H1 (cell line): ENCODE data around the gene STAG1.

Experiments
- CTCF ChIP-seq, 3 experiments: IDR thresholded peaks; 1 replicate in 2 of 3; 2 replicates in 1 of 3; pipeline versions ENCODE4 v1.5.1 to v1.6.1; 2011; ENCODE audit warnings: low read length in 3 of 3, mild to moderate bottlenecking in 3 of 3, inconsistent platforms in 2 of 3, low read depth in 1 of 3, moderate library complexity in 1 of 3; ENCODE audit not compliant: insufficient read depth in 1 of 3; ENCODE audit errors: control extremely low read depth in 1 of 3
- POLR2A ChIP-seq, 2 experiments: IDR thresholded peaks; 1 replicate in 1 of 2; 2 replicates in 1 of 2; pipeline ENCODE4 v1.6.1; 2011; ENCODE audit warnings: low read depth in 2 of 2, low read length in 2 of 2, mild to moderate bottlenecking in 2 of 2; ENCODE audit errors: control extremely low read depth in 1 of 2
- TAF1 ChIP-seq: IDR thresholded peaks from 2 replicates; pipeline ENCODE4 v1.6.1; 2011; ENCODE audit warnings: mild to moderate bottlenecking, low read depth, low read length

- TF ChIP-seq CTCF (IDR thresholded peaks at IDR 0.05; ENCODE audit: control extremely low read depth in 1 of 3, insufficient read depth in 1 of 3, low read depth in 1 of 3, low read length in 3 of 3): no peak
- TF ChIP-seq POLR2A (IDR thresholded peaks at IDR 0.05; ENCODE audit: control extremely low read depth in 1 of 2, low read depth in 2 of 2, low read length in 2 of 2): no peak
- TF ChIP-seq TAF1: no peak
Observed at GRCh38 chr3:136694321-136694720, 57.9 kb downstream of the STAG1 start.
